OCI-M2 (cell line): ENCODE results near the gene RHOB.

Experiments used
- DNase-seq: peaks from one replicate; lab custom pipeline; 2025; ENCODE audit not compliant: unreplicated experiment; lab: John Stamatoyannopoulos, UW

The RHOB gene

DNA sequence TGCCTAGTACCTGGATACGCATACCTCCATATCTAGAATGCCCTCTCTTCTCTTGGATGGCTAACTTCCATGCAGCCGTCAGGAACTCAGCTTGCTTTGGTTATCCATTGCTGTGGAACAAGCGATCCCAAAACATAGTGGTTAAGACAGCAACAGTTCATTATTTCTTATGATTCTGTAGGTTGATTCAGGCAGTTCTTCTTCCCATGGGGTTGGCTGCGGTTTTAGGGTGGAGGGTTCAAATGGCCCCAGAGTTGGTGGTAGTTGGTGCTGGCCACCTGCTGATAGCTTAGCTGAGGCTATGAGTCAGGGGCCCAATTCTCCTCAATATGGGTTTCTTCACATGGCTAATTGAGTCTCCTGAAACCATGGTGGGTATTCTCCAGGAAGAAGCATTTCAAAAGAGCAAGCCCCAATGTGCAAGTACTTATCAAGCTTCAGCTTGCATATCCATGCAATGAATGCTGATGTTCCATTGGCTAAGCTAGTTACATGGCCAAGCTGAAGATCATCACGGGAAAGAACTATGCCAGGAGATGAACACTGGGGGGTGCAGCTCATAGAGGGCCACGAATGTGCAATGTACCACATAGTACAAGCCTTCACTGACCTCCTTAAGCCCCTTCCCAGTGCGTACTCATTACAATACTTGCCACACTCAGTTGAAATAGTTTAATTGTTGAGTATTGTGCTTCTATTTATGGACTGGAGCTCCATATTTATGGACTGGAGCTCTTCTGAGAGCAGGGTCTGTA is 10.0 kb upstream of the RHOB start:
- DNase-seq = no peak

DNA sequence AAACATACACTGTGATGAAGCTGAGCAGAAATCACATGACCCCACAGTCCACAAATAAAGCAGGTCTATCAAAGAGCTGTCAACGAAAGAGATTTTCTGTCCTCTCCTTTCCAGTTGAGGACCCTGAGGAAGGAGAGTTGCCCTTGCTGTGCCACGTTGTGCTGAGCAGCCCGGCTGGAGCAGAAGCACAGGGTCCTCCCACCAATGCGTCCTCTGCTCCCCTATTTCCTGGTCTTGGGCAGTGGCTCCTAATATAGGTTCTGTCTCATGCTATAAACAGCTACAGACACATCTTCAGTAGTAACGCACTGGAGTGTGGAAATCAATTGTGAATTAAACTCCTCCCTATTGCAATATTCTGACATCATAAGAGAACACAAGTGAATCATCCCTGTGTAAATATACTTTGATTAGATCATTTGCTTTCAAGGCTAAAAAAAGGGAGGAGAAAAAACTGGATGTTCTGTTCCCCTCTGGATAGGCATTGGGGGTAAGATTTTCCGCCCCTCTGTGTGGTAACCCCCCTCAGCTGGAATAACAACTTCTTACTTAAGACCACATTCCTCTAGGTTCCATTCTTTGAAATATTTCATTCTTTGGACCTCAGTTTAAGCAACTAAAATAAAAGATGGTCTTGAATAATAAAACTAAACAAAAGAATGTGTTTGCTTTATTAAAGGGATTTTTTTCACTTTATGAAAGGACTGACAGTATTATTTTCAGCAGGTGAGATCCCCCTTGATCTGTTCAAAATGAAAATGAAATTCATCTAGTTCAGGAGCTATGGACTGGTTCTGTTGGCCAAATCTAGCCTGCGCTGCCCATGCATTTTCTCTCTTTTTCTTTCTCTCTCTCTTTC is 8.3 kb upstream of the RHOB start:
- no peak for DNase-seq

GRCh38 chr2:20439193-20439475 is 7.7 kb upstream of the RHOB start:
- DNase-seq = no peak

- DNase-seq = no peak
Measured at GRCh38 chr2:20439503-20439902, 7.4 kb upstream of the RHOB start.

- DNase-seq = no peak
Measured at GRCh38 chr2:20440001-20440560, 6.8 kb upstream of the RHOB start.

- DNase-seq = no peak
Measured at GRCh38 chr2:20443276-20443920, 3.5 kb upstream of the RHOB start.

GRCh38 chr2:20444101-20444992 is 2.5 kb upstream of the RHOB start:
- DNase-seq = no peak

GRCh38 chr2:20444993-20445910 is 1.6 kb upstream of the RHOB start:
- DNase-seq = no peak

GRCh38 chr2:20446255-20446916 is 488 bp upstream of the RHOB start:
- no peak for DNase-seq

- no peak for DNase-seq
Measured at GRCh38 chr2:20447437-20448245, 767 bp downstream of the RHOB start.

- no peak for DNase-seq
Measured at GRCh38 chr2:20448246-20448976, 1.5 kb downstream of the RHOB start.

DNA sequence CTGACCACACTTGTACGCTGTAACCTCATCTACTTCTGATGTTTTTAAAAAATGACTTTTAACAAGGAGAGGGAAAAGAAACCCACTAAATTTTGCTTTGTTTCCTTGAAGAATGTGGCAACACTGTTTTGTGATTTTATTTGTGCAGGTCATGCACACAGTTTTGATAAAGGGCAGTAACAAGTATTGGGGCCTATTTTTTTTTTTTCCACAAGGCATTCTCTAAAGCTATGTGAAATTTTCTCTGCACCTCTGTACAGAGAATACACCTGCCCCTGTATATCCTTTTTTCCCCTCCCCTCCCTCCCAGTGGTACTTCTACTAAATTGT is 2.1 kb downstream of the RHOB start:
- DNase-seq = no peak

DNA sequence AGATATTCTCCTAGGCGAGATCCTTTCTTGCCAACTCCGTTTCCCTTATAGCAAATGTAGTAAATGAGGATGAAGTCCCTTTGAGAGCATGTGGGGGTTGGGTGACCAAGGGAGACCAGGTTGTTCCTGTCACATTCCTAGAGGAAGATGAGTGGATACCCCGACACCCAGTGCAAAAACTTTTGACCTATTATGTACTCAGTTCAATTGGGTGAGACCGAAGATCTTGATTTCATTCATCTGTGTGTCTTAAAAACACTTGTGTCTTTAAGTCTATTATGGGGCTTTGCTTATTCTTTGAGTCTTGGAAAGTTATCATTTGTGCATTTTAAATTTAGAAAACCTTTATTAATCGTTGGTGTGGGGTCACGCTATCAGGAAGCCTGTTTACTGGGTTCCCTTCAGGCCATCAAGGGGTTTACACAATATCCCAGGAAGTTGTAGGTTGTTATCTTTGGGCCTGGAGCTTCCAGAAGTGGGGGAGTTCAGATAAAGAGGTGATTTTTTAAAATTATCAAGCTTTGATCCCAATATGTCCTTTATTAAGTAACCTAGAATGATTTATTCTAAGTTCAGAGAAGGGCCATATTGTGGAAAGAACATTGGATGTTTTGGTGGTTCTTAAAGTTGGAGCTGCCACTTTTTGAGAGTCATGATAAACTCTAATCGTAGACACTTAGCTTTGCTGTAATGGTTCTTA is 2.8 kb downstream of the RHOB start:
- DNase-seq = no peak

- DNase-seq = no peak
Measured at GRCh38 chr2:20450201-20450999, 3.5 kb downstream of the RHOB start.

DNA sequence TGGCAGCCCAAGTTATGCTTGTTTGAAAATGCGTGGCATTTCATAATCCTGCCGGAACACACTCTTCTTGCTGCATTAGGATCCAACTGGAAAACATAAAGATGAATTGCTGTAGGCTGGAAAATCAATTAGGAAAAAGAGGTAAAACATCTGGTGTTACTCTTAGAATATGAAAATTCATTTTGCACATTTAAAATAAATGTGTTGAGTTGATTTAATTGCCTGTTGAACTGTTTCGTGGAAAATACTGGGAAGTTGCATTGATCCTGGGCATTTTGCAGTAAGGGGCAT is 4.1 kb downstream of the RHOB start:
- DNase-seq = no peak

DNA sequence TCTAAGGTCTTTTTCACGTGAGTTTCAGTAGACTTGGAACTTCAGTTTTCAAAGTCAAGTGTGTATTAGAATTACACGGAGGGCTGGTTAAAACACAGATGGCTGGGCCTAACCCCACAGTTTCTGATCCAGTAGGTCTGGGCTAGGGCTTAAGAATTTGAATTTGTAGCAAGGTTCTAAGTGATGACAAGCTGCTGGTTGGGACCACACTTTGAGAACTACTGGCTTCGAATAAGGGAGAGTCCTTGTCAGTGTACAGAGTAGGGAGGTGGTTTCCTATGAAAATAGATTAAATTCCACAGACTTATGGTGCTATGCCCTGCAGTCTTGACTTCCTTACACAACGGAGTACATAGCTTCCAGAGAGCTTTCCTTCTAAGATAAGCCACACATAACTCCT is 4.5 kb downstream of the RHOB start:
- no peak for DNase-seq
